ENCODE measurements around the gene FBXL13. TPM values are rescaled to one million over a fixed set of nuclear protein-coding genes. Genes with fewer than 3 reads are reported as not detected.

Gene FBXL13
- total and polyA plus RNA-seq, 7 experiments from 2014 or later = 0.44 to 1.9 (median 1.1) TPM; not detected in 1

- H3K27me3 ChIP-seq (ENCODE audit: control insufficient read depth in 2 of 2, insufficient read depth in 2 of 2, low read length in 2 of 2) = no peaks in the 10 kb centered on the region
- Mint-ChIP-seq H3K27ac (no peak overlapping the region), H3K27me3 (peaks cover 0 to 4% (median 0%) of the 10 kb centered on the region in 5 donors), H3K4me1 (no peaks in the 10 kb centered on the region), H3K4me3 (no peak overlapping the region), H3K36me3 (peaks cover 0 to 6% (median 0%) of the 10 kb centered on the region in 5 donors), H3K9me3 (peaks cover 0 to 4% (median 0%) of the 10 kb centered on the region in 11 donors)
- ATAC-seq (no peak), DNase-seq (no peak)
- H3K27ac ChIP-seq (ENCODE audit: low read depth, low read length) = no peak overlapping the region
- no peaks in the 10 kb centered on the region for H3K9me3 ChIP-seq (ENCODE audit: control insufficient read depth in 2 of 3, low read length in 3 of 3)
- H3K36me3 ChIP-seq (ENCODE audit: control insufficient read depth in 2 of 3, insufficient read depth in 3 of 3, low read length in 3 of 3) = no peaks in the 10 kb centered on the region
- CTCF ChIA-PET = no interaction called here
- intact Hi-C loops (cut with micrococcal nuclease) = no loop called here
- H3K4me1 ChIP-seq (ENCODE audit: control insufficient read depth in 2 of 2, insufficient read depth in 2 of 2, low read length in 2 of 2) = no peaks in the 10 kb centered on the region
- no peak overlapping the region for H3K4me3 ChIP-seq (ENCODE audit: low read length)
- POLR2A ChIA-PET = no interaction called here
These were observed 182.8 kb downstream of the FBXL13 start for GRCh38 chr7:102891693-102892261.

DNA sequence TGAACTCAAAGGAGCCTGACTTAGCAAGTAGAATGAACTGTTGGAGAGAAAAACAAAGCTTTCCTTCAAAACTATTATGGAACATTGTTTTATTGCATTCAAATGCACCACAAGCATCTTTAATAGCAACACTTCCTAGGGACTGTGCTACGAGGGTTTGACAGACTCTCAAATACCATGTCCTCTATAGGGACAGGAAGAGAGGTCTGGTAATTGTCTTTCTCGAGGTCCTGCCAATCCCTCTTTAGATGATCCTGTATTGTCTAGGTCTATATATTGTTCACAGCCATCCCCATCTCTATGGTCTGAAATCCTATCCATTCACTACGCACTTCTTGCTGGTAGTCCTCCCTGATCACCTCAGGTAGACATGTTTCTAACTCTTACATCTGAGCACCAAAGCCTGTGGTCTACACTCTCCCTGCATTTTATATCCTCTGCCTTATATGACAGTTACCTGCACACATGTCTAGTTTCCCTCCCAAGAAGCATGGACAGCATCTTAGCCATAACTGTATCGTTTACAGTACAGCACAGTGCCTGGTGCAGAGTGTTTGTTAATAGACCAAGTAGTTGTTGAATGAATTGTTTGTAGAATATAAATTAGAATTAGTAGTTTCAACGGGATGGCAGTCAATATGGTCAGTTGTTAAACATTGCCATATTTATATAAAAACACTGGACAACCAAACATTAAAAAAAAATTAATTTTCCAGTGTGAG lies 183.5 kb downstream of the FBXL13 start:
- ChIA-PET CTCF (no interaction called here), POLR2A (no interaction called here)
- H3K4me1 Mint-ChIP-seq = no peaks in the 10 kb centered on the region
- no peak overlapping the region for H3K4me3 ChIP-seq (ENCODE audit: low read length)
- no peaks in the 10 kb centered on the region for H3K36me3 ChIP-seq (ENCODE audit: control insufficient read depth in 2 of 3, insufficient read depth in 3 of 3, low read length in 3 of 3)
- peaks cover 0 to 6% (median 0%) of the 10 kb centered on the region in 5 donors for H3K36me3 Mint-ChIP-seq
- no peaks in the 10 kb centered on the region for H3K9me3 ChIP-seq (ENCODE audit: control insufficient read depth in 2 of 3, low read length in 3 of 3)
- H3K4me3 Mint-ChIP-seq = no peak overlapping the region
- H3K27ac ChIP-seq (ENCODE audit: low read depth, low read length) = no peak overlapping the region
- no peaks in the 10 kb centered on the region for H3K27me3 ChIP-seq (ENCODE audit: control insufficient read depth in 2 of 2, insufficient read depth in 2 of 2, low read length in 2 of 2)
- no peak overlapping the region for H3K27ac Mint-ChIP-seq
- ATAC-seq (no peak), DNase-seq (no peak)
- H3K9me3 Mint-ChIP-seq = peaks cover 0 to 4% (median 0%) of the 10 kb centered on the region in 11 donors
- H3K27me3 Mint-ChIP-seq = peaks cover 0 to 4% (median 0%) of the 10 kb centered on the region in 5 donors
- intact Hi-C loops (cut with micrococcal nuclease) = no loop called here
- no peaks in the 10 kb centered on the region for H3K4me1 ChIP-seq (ENCODE audit: control insufficient read depth in 2 of 2, insufficient read depth in 2 of 2, low read length in 2 of 2)

GRCh38 chr7:102890292-102890970 lies 184.2 kb downstream of the FBXL13 start:
- Mint-ChIP-seq H3K36me3 (peaks cover 0 to 6% (median 0%) of the 10 kb centered on the region in 5 donors), H3K9me3 (peaks cover 0 to 4% (median 0%) of the 10 kb centered on the region in 11 donors), H3K27me3 (peaks cover 0 to 4% (median 0%) of the 10 kb centered on the region in 5 donors), H3K4me1 (no peaks in the 10 kb centered on the region), H3K27ac (no peak overlapping the region), H3K4me3 (no peak overlapping the region)
- H3K27ac ChIP-seq (ENCODE audit: low read depth, low read length) = no peak overlapping the region
- POLR2A ChIA-PET = no interaction called here
- H3K36me3 ChIP-seq (ENCODE audit: control insufficient read depth in 2 of 3, insufficient read depth in 3 of 3, low read length in 3 of 3) = no peaks in the 10 kb centered on the region
- no peaks in the 10 kb centered on the region for H3K27me3 ChIP-seq (ENCODE audit: control insufficient read depth in 2 of 2, insufficient read depth in 2 of 2, low read length in 2 of 2)
- intact Hi-C loops (cut with micrococcal nuclease) = no loop called here
- H3K4me3 ChIP-seq (ENCODE audit: low read length) = no peak overlapping the region
- H3K4me1 ChIP-seq (ENCODE audit: control insufficient read depth in 2 of 2, insufficient read depth in 2 of 2, low read length in 2 of 2) = no peaks in the 10 kb centered on the region
- DNase-seq (no peak), ATAC-seq (peak; percentile 53)
- CTCF ChIA-PET = no interaction called here
- H3K9me3 ChIP-seq (ENCODE audit: control insufficient read depth in 2 of 3, low read length in 3 of 3) = no peaks in the 10 kb centered on the region

DNA sequence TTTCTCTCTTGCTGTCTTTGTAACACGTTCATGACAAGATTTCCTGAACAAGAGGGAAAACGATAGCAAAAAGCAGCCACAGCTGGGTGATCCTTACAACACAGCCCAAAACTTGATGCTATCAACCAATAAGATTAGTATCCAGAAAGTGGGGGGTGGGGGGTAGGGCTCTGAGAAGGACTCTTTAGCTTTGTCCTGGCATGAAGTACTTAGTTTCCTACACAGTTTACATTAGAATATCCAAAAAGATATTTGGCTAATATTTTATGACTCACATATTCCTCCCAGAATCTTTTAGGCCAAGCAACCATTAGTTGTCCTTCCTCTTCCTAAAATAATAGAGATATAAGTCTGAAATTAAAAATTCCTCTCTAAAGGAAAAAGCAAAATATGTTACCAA lies 184.7 kb downstream of the FBXL13 start:
- no peak overlapping the region for H3K27ac Mint-ChIP-seq
- no peaks in the 10 kb centered on the region for H3K9me3 ChIP-seq (ENCODE audit: control insufficient read depth in 2 of 3, low read length in 3 of 3)
- ChIA-PET CTCF (no interaction called here), POLR2A (no interaction called here)
- ATAC-seq = no peak
- H3K36me3 Mint-ChIP-seq = peaks cover 0 to 5% (median 0%) of the 10 kb centered on the region in 5 donors
- H3K27me3 Mint-ChIP-seq = peaks cover 0 to 4% (median 0%) of the 10 kb centered on the region in 5 donors
- no peak overlapping the region for H3K4me3 Mint-ChIP-seq
- H3K4me1 ChIP-seq (ENCODE audit: control insufficient read depth in 2 of 2, insufficient read depth in 2 of 2, low read length in 2 of 2) = no peaks in the 10 kb centered on the region
- no peaks in the 10 kb centered on the region for H3K36me3 ChIP-seq (ENCODE audit: control insufficient read depth in 2 of 3, insufficient read depth in 3 of 3, low read length in 3 of 3)
- peaks cover 0 to 4% (median 0%) of the 10 kb centered on the region in 11 donors for H3K9me3 Mint-ChIP-seq
- DNase-seq = no peak
- intact Hi-C loops (cut with micrococcal nuclease) = no loop called here
- H3K4me3 ChIP-seq (ENCODE audit: low read length) = no peak overlapping the region
- no peak overlapping the region for H3K27ac ChIP-seq (ENCODE audit: low read depth, low read length)
- no peaks in the 10 kb centered on the region for H3K4me1 Mint-ChIP-seq
- H3K27me3 ChIP-seq (ENCODE audit: control insufficient read depth in 2 of 2, insufficient read depth in 2 of 2, low read length in 2 of 2) = no peaks in the 10 kb centered on the region

DNA sequence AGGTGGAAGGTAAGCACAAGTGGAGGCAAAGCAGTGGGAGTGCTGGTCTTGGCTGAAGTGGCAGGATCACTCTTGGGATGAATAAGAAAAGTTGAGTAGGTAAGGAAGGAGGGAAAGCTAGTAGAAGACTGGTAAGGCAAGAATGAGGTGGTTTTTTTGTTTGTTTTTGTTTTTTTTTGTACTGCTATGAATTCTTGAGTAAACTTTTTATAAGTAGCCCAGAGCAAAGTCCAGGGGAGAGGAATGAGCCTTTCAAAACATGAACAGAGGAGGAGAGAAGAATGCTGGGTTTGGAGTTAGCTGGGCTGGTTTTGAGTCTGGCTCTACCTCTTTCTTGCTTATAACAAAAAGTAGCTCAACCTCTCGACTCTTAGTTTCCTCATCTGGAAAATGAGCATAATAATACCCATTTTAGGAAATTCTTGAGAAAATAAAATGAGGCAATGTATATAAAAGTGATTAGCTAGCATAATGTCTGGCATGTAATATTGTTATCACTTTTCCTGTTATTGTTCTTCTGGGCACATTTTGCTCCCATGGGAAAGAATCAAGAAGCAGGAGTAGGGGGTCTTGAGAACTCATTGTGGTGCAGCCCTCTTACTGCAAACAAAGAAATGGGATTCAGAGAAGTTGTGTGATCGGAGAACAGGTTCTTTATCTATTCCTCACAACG lies 185.9 kb downstream of the FBXL13 start:
- H3K27ac ChIP-seq (ENCODE audit: low read depth, low read length) = no peak overlapping the region
- Mint-ChIP-seq H3K27me3 (peaks cover 0 to 4% (median 0%) of the 10 kb centered on the region in 5 donors), H3K4me3 (no peak overlapping the region), H3K27ac (no peak overlapping the region), H3K9me3 (peaks cover 0 to 4% (median 0%) of the 10 kb centered on the region in 11 donors), H3K36me3 (peaks cover 0 to 5% (median 0%) of the 10 kb centered on the region in 5 donors), H3K4me1 (no peaks in the 10 kb centered on the region)
- intact Hi-C loops (cut with micrococcal nuclease) = no loop called here
- H3K4me3 ChIP-seq (ENCODE audit: low read length) = no peak overlapping the region
- no peak for ATAC-seq
- CTCF ChIA-PET = no interaction called here
- no peaks in the 10 kb centered on the region for H3K9me3 ChIP-seq (ENCODE audit: control insufficient read depth in 2 of 3, low read length in 3 of 3)
- no peaks in the 10 kb centered on the region for H3K27me3 ChIP-seq (ENCODE audit: control insufficient read depth in 2 of 2, insufficient read depth in 2 of 2, low read length in 2 of 2)
- POLR2A ChIA-PET = no interaction called here
- no peak for DNase-seq
- no peaks in the 10 kb centered on the region for H3K36me3 ChIP-seq (ENCODE audit: control insufficient read depth in 2 of 3, insufficient read depth in 3 of 3, low read length in 3 of 3)
- H3K4me1 ChIP-seq (ENCODE audit: control insufficient read depth in 2 of 2, insufficient read depth in 2 of 2, low read length in 2 of 2) = no peaks in the 10 kb centered on the region

DNA sequence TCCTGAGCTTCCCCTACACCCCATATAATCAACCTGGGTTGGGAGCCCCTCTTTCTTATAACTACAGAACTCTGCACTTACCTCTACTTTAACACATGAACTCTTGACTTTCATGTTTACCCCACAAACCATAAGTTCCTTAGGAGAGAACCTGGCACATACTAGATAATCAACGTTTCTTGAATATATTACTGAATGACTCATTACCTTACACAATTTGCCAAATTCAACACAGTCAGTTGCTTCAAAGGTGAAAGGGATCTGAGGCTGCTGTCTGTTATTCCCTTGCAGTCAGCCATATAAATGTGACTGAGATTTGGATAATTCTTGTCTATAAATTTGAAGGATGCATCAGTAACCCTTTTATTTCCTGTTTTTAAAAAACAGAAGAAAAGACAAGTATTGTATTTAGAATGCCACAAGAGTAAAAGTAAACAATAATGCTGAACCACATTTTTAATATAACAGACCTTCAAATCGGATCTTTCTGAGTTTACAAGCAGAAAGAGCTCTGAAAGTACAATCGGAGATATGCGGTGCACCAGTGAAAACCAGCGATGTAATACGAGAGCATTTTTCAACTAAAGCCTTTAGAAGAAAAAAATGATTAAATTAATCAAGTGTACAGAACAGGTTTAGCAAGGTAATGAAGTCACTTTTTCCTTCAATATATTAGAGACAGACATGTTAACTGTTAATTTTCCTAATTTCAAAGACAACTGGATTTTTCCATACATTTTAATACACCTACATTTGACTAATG lies 191.3 kb downstream of the FBXL13 start:
- peaks cover 0 to 1% (median 0%) of the 10 kb centered on the region in 11 donors for H3K9me3 Mint-ChIP-seq
- CTCF ChIA-PET = no interaction called here
- no peak overlapping the region for H3K27ac Mint-ChIP-seq
- DNase-seq (no peak), ATAC-seq (no peak)
- Histone ChIP-seq H3K27ac (ENCODE audit: low read depth, low read length) (no peak overlapping the region), H3K4me1 (ENCODE audit: control insufficient read depth in 2 of 2, insufficient read depth in 2 of 2, low read length in 2 of 2) (no peaks in the 10 kb centered on the region), H3K9me3 (ENCODE audit: control insufficient read depth in 2 of 3, low read length in 3 of 3) (no peaks in the 10 kb centered on the region), H3K27me3 (ENCODE audit: control insufficient read depth in 2 of 2, insufficient read depth in 2 of 2, low read length in 2 of 2) (no peaks in the 10 kb centered on the region), H3K4me3 (ENCODE audit: low read length) (no peak overlapping the region), H3K36me3 (ENCODE audit: control insufficient read depth in 2 of 3, insufficient read depth in 3 of 3, low read length in 3 of 3) (no peaks in the 10 kb centered on the region)
- no peaks in the 10 kb centered on the region for H3K4me1 Mint-ChIP-seq
- H3K27me3 Mint-ChIP-seq = peaks cover 0 to 9% (median 0%) of the 10 kb centered on the region in 5 donors
- intact Hi-C loops (cut with micrococcal nuclease) = no loop called here
- no peak overlapping the region for H3K4me3 Mint-ChIP-seq
- peaks cover 0 to 4% (median 0%) of the 10 kb centered on the region in 5 donors for H3K36me3 Mint-ChIP-seq
- POLR2A ChIA-PET = no interaction called here
